Mesenteric fat pad (tissue), 1 donor: ENCODE results near the gene TNP2. TPM values are rescaled to one million over a fixed set of nuclear protein-coding genes. Genes with fewer than 3 reads are reported as not detected.
"Not testable (repeated sequence)": the region's sequence is repeated elsewhere in the genome, so short reads cannot be mapped to it uniquely, and the experiment has no call there.

Experiments used
- DNase-seq: peaks from one replicate; pipeline ENCODE4 v3.0.0-alpha.2; 2020; ENCODE audit warnings: low spot score
- microRNA-seq: library from miRNA; unstranded; fragments of <30 nt; microRNA quantifications from one replicate; pipeline ENCODE4 v1.2.0, GENCODE V29; 2020; ENCODE audit warnings: borderline number of aligned reads
- total RNA-seq: library from RNA; stranded (reverse); fragmentation: NEBNext Ultra II Directional; extraction: Animal tissue kit (Norgen Biotek cat#: 25700); gene quantifications from one replicate; pipeline ENCODE4 v1.2.1, GENCODE V29; 2021
- donor health status: DM: yes; HTN: yes; CAD: no.

Gene TNP2
- total RNA-seq, 1 donor from 2014 or later: not detected

- not testable (repeated sequence) for DNase-seq
These were observed 48.6 kb downstream of the TNP2 start for GRCh38 chr16:11220507-11220906.

- DNase-seq: no peak
These were observed 49.9 kb downstream of the TNP2 start for GRCh38 chr16:11219178-11219577.

- DNase-seq: no peak
These were observed 50.5 kb downstream of the TNP2 start for GRCh38 chr16:11218604-11218962.

Small RNA genes within 50 kb of the gene (microRNA-seq; reads per million reads assigned to microRNA genes)
- gene MIR548H2: not detected

Other genes with a start within 250 kb of the TNP2 start
- 35.0 TPM for gene SOCS1, start 13.1 kb downstream of the TNP2 start, total RNA-seq
- gene PRM3, start 4.3 kb upstream of the TNP2 start, total RNA-seq: not detected
- not detected for gene PRM2, start 7.2 kb upstream of the TNP2 start, total RNA-seq
- not detected for gene PRM1, start 12.0 kb upstream of the TNP2 start, total RNA-seq
- 0.45 TPM for gene RMI2, start 76.1 kb upstream of the TNP2 start, total RNA-seq